Right hindlimb (tissue), 1 donor: ENCODE data around the gene ADIPOQ.
"Not testable (repeated sequence)": the region's sequence is repeated elsewhere in the genome, so short reads cannot be mapped to it uniquely, and the experiment has no call there.

Experiments
- DNase-seq: peaks from one replicate; pipeline ENCODE4 v3.0.0-alpha.2; 2018

ADIPOQ gene

DNA sequence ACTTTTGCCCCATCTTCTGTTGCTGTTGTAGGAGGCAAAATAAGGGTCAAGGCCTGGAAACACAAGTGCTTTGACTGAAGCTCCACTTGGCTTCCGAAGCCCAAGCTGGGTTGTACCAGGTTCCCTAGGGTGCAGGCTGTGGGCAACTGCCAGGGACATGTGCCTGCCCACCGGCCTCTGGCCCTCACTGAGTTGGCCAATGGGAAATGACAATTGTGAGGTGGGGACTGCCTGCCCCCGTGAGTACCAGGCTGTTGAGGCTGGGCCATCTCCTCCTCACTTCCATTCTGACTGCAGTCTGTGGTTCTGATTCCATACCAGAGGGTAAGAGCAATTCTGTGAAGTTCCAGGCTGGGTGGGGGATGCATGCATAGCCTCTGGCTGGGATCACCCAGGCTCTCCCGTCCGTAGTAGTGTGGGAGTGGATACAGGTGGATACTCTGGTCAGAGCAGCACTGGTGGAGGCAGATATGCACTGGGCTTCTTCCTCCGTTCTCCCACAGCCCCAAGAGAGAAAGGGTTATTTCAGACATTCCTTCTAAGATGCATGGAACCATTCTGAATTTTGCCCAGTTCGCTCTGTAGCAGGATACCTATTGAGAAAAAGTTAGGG, at the start of gene ADIPOQ:
TSS of gene ADIPOQ (plus strand) at position 285 of the 613 bp plus-strand sequence. CDS start 10,349 bp downstream, outside the sequence.
- no peak for DNase-seq

DNA sequence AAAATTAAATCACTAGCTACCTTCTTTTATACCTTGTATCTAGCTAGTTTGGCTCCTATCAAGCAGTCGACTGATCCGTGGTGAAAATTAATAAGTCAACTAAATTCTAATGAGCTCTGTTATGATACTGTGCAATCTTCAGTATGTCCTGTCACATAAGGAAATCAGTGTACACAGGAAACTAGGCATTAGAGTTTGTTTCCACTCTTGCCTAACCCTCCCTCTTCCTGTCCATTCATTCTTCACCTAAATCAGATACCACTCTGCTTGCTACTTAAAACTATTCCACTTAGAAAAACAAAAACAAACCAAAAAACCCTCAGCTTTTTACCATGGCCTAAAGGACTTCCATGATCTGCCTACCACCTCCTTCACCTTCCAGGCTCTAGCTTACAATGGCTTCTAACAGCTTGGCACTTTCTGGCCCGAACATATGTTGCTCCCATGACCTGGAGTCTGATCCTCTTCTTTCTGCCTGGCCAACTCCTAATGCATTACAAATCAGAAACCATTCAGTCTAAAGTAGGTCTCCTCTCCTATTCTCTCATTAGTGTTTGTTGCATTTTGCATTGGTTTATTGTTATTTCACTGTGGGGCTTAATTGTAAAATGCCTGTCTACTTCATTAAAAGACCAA, 44.2 kb upstream of the ADIPOQ start:
- DNase-seq, result no peak

DNA sequence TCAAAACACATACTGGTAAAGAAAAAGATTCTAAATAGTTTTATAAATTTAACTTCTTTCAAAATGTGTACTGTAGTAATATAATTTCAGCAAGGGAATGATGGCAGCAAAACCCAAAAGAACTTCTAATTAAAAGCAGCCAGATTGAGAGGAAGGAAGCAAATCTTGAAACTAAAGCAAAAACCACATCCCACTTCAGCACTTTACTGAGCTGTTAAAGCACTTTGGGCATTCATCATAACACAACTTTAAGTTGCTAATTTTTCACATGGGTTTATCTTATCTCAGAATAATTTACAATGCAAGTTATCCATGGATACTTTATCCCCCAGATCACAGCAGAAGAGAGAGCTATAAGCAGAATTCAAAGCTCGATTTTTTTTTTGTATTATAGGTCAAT, 42.2 kb upstream of the ADIPOQ start:
- DNase-seq, result no peak

- DNase-seq, result no peak
These were observed 39.8 kb upstream of the ADIPOQ start for GRCh38 chr3:186802701-186803100.

- not testable (repeated sequence) for DNase-seq
These were observed 39.1 kb upstream of the ADIPOQ start for GRCh38 chr3:186803447-186803846.

DNA sequence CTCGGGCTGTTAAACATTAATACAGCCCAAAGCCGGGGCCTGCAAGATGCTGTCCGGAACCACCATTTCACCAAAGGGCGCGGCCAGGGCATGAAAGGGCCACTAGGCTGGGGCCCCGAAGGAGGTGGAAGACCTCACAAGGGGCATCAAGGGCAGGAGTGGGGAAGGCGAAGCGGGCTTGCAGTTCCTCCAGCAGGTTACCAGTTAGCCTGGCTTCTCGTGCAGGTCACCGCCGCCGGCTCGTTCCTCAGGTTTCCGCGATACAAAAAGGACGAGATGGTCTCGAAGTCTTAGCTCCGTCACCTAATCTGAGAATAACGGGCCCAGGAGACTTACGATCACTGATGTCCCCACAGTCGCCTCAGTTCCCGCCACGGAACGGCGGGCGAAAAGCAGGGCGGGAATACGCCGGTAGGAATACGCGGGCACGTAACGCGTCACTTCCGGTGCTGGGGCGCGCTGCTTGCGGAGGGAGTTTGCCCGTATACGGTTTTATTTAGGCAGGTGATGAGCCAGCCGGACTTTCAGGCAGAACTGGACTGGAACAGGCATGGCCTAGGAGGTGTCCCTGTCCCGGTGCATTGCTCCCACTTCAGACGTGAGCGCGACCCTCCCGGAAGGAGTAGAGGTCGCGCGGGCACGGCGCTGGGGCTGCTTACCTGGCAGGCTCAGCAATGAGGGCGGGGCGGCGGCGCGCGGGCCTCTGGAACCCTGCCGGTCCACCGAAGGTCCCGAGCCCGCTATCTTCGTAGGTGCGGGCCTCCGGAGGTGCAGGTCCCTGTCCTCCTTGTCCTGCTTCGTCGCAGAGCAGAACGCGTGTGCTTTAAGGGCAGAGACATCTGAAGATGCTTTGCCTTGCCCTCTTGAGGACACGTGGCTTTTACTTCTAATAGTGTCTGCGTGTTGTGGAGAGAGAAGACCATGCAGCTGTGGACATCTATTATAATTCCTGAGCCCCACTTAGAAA, 36.1 kb upstream of the ADIPOQ start, which contains the start of gene RFC4:
TSS of gene RFC4 (minus strand) at position 394 of the 967 bp plus-strand sequence. CDS start 1,769 bp downstream, outside the sequence.
- DNase-seq, result peak; percentile 89

GRCh38 chr3:186807231-186807630, 35.3 kb upstream of the ADIPOQ start:
- no peak for DNase-seq

DNA sequence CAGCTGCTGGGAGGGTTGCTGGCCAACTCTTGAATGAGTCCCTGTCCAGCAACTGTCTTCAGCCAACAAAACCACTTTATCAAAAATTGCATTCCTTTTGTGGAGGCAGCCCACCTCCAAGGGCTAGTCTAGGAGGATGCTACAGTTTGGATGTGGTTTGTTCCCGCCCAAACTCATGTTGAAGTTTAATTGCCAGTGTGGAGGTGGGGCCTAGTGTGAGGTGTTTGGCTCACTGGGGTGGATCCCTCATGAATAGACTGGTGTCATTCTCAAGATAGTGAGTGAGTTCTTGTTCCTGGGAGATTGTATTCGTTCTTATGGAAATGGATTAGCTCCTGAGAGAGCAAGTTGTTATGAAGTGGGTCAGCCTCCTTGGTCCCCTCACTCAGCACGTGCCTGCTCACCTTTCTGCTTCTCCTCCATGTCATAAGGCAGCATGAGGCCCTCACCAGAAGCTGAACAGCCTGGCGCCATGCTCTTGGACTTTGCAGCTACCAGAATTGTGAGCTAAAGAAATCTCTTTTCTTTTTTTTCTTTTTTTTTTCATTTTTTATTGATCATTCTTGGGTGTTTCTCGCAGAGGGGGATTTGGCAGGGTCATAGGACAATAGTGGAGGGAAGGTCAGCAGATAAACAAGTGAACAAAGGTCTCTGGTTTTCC, 32.0 kb upstream of the ADIPOQ start:
- no peak for DNase-seq

GRCh38 chr3:186811313-186811712, 31.2 kb upstream of the ADIPOQ start:
- DNase-seq, result not testable (repeated sequence)

GRCh38 chr3:186814100-186814499, 28.4 kb upstream of the ADIPOQ start:
- DNase-seq, result no peak

DNA sequence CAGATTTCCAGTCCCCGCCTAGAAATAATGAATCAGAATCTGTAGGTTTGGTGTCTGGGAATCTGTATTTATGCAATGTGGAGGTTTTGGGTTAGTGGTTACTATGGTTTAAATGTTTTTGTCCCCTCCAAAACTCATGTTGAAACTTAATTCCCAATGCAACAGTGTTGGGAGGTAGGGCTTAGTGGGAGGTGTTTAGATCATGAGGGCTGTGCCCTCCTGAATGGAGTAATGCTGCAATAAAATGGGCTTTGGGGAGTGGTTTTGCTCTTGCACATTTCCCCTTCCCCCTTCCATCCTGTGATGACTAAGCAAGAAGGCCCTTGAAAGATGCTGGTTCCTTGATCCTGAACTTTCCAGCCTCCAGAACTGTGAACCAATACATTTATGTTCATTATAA, 27.1 kb upstream of the ADIPOQ start:
- DNase-seq, result no peak

DNA sequence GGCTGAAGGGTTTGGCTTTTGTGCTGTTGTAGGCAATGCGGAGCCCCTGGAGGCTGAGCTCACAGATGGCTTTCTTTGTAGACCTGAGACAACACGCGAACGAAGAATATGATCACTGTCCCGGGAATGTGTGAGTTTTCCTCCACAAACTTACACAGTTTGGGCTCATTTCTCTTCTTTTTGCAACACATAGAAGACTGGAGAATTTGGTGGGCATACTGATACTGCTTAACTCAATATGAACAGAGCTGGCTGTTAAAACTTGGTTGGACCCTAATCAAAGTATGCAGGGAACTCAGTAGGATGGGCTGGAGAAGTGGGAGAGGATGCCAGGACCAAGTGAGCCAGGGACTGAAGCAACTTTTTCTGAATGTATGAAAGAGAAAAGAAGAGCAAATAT, 24.0 kb upstream of the ADIPOQ start:
- no peak for DNase-seq

GRCh38 chr3:186818956-186819355, 23.6 kb upstream of the ADIPOQ start:
- DNase-seq, result no peak

DNA sequence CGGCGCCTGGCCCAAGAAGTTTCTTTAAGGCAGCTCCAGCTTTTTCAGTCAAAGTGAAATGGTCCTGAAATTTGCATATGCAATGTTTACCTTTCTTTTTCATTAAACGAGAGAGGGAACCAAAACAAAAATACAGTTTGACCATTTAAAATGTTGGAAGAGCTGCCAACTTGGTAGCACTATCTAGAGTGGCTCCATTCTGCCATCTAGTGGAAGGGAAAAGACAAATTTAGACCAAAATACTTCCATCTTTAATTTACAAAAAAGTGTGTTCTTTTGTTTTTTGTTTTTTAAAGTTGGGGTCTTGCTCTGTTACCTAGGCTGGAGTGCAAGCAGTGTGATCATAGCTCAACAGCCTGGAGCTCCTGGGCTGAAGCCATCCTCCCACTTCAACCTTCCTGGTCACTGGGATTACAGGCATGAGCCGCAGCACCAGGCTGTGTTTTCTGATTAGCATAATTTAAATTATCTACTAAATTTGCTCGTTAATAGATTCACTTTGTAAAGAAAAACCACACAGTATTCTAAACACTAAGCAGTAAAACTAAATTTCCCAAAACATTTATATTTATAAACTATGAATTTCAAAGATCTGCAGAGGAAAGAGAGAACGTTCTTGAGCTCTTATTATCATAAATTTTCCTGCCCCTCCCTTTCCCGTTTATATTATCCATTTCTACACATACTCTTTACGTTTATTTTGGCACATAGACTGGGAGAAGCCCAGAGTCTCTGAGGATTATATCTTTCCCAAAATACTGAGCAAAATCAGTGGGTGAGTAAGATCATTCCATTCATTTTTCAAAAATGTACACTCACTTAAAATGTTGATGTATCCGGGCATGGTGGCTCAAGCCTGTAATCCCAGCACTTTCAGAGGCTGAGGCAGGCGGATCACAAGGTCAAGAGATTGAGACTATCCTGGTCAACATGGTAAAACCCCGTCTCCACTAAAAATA, 20.8 kb upstream of the ADIPOQ start:
- no peak for DNase-seq

- not testable (repeated sequence) for DNase-seq
These were observed 20.1 kb upstream of the ADIPOQ start for GRCh38 chr3:186822388-186822759.

- no peak for DNase-seq
These were observed 19.1 kb upstream of the ADIPOQ start for GRCh38 chr3:186823386-186823785.

GRCh38 chr3:186824430-186825139, 17.9 kb upstream of the ADIPOQ start:
- DNase-seq, result no peak

GRCh38 chr3:186825294-186825821, 17.2 kb upstream of the ADIPOQ start:
- peak; percentile 34 for DNase-seq

- DNase-seq, result no peak
These were observed 16.6 kb upstream of the ADIPOQ start for GRCh38 chr3:186825872-186826409.

GRCh38 chr3:186826410-186826975, 16.0 kb upstream of the ADIPOQ start:
- no peak for DNase-seq
